Jurkat, Clone E6-1 (cell line): ENCODE data around the gene MAP3K5.
A peak's percentile ranks its signal among the peaks of the same experiment; 100 is the strongest.
"Not testable (repeated sequence)": the region's sequence is repeated elsewhere in the genome, so short reads cannot be mapped to it uniquely, and the experiment has no call there.

Experiments
- DNase-seq: peaks from one replicate; pipeline ENCODE4 v3.0.0-alpha.2; 2011; ENCODE audit warnings: low read depth, low spot score
- H3K4me3 ChIP-seq: 2 replicates; pipeline ENCODE4 v1.5.1; 2011; ENCODE audit warnings: mild to moderate bottlenecking, low read length, control low read depth, moderate library complexity

MAP3K5 gene

GRCh38 chr6:136604328-136604825 is 187.9 kb downstream of the MAP3K5 start:
- H3K4me3 ChIP-seq: no peak overlapping the region
- no peak for DNase-seq

GRCh38 chr6:136600818-136601217 is 191.5 kb downstream of the MAP3K5 start:
- H3K4me3 ChIP-seq: no peak overlapping the region
- DNase-seq: no peak

GRCh38 chr6:136599329-136600011 is 192.8 kb downstream of the MAP3K5 start:
- no peak for DNase-seq
- no peak overlapping the region for H3K4me3 ChIP-seq

GRCh38 chr6:136598048-136598447 is 194.2 kb downstream of the MAP3K5 start:
- no peak for DNase-seq
- no peak overlapping the region for H3K4me3 ChIP-seq

GRCh38 chr6:136594671-136595070 is 197.6 kb downstream of the MAP3K5 start:
- no peak for DNase-seq
- H3K4me3 ChIP-seq: no peak overlapping the region

GRCh38 chr6:136593748-136594490 is 198.4 kb downstream of the MAP3K5 start:
- H3K4me3 ChIP-seq: no peak overlapping the region
- peak; percentile 42 for DNase-seq

GRCh38 chr6:136592930-136593673 is 199.2 kb downstream of the MAP3K5 start:
- no peak overlapping the region for H3K4me3 ChIP-seq
- DNase-seq: no peak

GRCh38 chr6:136591617-136592016 is 200.7 kb downstream of the MAP3K5 start:
- no peak overlapping the region for H3K4me3 ChIP-seq
- DNase-seq: no peak

GRCh38 chr6:136590846-136591245 is 201.4 kb downstream of the MAP3K5 start:
- not testable (repeated sequence) for H3K4me3 ChIP-seq, DNase-seq

GRCh38 chr6:136587527-136587926 is 204.8 kb downstream of the MAP3K5 start:
- no peak for DNase-seq
- H3K4me3 ChIP-seq: no peak overlapping the region

GRCh38 chr6:136586295-136586694 is 206.0 kb downstream of the MAP3K5 start:
- no peak overlapping the region for H3K4me3 ChIP-seq
- DNase-seq: no peak

- H3K4me3 ChIP-seq, DNase-seq: not testable (repeated sequence)
Measured at GRCh38 chr6:136585523-136585922, 206.8 kb downstream of the MAP3K5 start.

- H3K4me3 ChIP-seq, DNase-seq: not testable (repeated sequence)
Measured at GRCh38 chr6:136584290-136584689, 208.0 kb downstream of the MAP3K5 start.

GRCh38 chr6:136582711-136583471 is 209.4 kb downstream of the MAP3K5 start:
- no peak for DNase-seq
- H3K4me3 ChIP-seq: no peak overlapping the region

GRCh38 chr6:136579800-136580199 is 212.5 kb downstream of the MAP3K5 start:
- H3K4me3 ChIP-seq: no peak overlapping the region
- DNase-seq: no peak

GRCh38 chr6:136576821-136577220 is 215.5 kb downstream of the MAP3K5 start:
- no peak for DNase-seq
- H3K4me3 ChIP-seq: no peak overlapping the region

- no peak overlapping the region for H3K4me3 ChIP-seq
- no peak for DNase-seq
Measured at GRCh38 chr6:136571496-136571895, 220.8 kb downstream of the MAP3K5 start.

GRCh38 chr6:136571065-136571464 is 221.2 kb downstream of the MAP3K5 start:
- DNase-seq: no peak
- H3K4me3 ChIP-seq: no peak overlapping the region

- no peak for DNase-seq
- H3K4me3 ChIP-seq: no peak overlapping the region
Measured at GRCh38 chr6:136568129-136568528, 224.1 kb downstream of the MAP3K5 start.
